ENCODE measurements around the gene HSD17B12. TPM values are rescaled to one million over a fixed set of nuclear protein-coding genes. Genes with fewer than 3 reads are reported as not detected.

The HSD17B12 gene
- total RNA-seq, 1 experiment from 2014 or later: 106 TPM

GRCh38 chr11:43842021-43842420 lies 161.5 kb downstream of the HSD17B12 start:
- Histone ChIP-seq H3K27ac (ENCODE audit: low read length) (no peak overlapping the region), H3K36me3 (ENCODE audit: control insufficient read depth, insufficient read depth, low read length) (no peaks in the 10 kb centered on the region), H3K27me3 (ENCODE audit: control insufficient read depth, insufficient read depth, low read length) (no peaks in the 10 kb centered on the region), H3K4me3 (ENCODE audit: low read depth in 2 of 2, low read length in 2 of 2) (no peak overlapping the region), H3K9me3 (ENCODE audit: control insufficient read depth, insufficient read depth, low read depth, low read length) (no peaks in the 10 kb centered on the region), H3K4me1 (ENCODE audit: control insufficient read depth, insufficient read depth, low read length) (no peaks in the 10 kb centered on the region)
- TF ChIP-seq REST (IDR thresholded peaks at IDR 0.05; ENCODE audit: insufficient read depth in 1 of 2, low read depth in 2 of 2, low read length in 1 of 2) (no peak), TCF7L2 (IDR thresholded peaks at IDR 0.05; ENCODE audit: low read depth, low read length) (no peak), CTCF (IDR thresholded peaks at IDR 0.05) (no peak), SIN3A (IDR thresholded peaks at IDR 0.05; ENCODE audit: borderline replicate concordance, insufficient read depth, low read depth, low read length) (no peak), POLR2AphosphoS5 (IDR thresholded peaks at IDR 0.05; ENCODE audit: low read depth, low read length) (no peak)
- POLR2A ChIA-PET: no interaction called here
- CTCF ChIA-PET: no interaction called here
- no peak for DNase-seq (ENCODE audit: low read depth, low spot score)
- intact Hi-C loops (cut with micrococcal nuclease; ENCODE audit: unreplicated experiment) (no loop called here), in situ Hi-C loops (cut with HindIII; ENCODE audit: low pct_unique_long_range_greater_than_20kb, low sequenced_read_pairs) (no loop called here)
- ATAC-seq: no peak
- BruUV-seq (replicated peaks): no TSS peak

GRCh38 chr11:43845816-43846215 lies 165.3 kb downstream of the HSD17B12 start:
- TF ChIP-seq SIN3A (IDR thresholded peaks at IDR 0.05; ENCODE audit: borderline replicate concordance, insufficient read depth, low read depth, low read length) (no peak), REST (IDR thresholded peaks at IDR 0.05; ENCODE audit: insufficient read depth in 1 of 2, low read depth in 2 of 2, low read length in 1 of 2) (no peak), CTCF (IDR thresholded peaks at IDR 0.05) (no peak), TCF7L2 (IDR thresholded peaks at IDR 0.05; ENCODE audit: low read depth, low read length) (no peak), POLR2AphosphoS5 (IDR thresholded peaks at IDR 0.05; ENCODE audit: low read depth, low read length) (no peak)
- Histone ChIP-seq H3K36me3 (ENCODE audit: control insufficient read depth, insufficient read depth, low read length) (no peaks in the 10 kb centered on the region), H3K4me1 (ENCODE audit: control insufficient read depth, insufficient read depth, low read length) (no peaks in the 10 kb centered on the region), H3K4me3 (ENCODE audit: low read depth in 2 of 2, low read length in 2 of 2) (no peak overlapping the region), H3K27me3 (ENCODE audit: control insufficient read depth, insufficient read depth, low read length) (no peaks in the 10 kb centered on the region), H3K27ac (ENCODE audit: low read length) (no peak overlapping the region), H3K9me3 (ENCODE audit: control insufficient read depth, insufficient read depth, low read depth, low read length) (no peaks in the 10 kb centered on the region)
- no TSS peak for BruUV-seq (replicated peaks)
- ChIA-PET POLR2A (no interaction called here), CTCF (no interaction called here)
- intact Hi-C loops (cut with micrococcal nuclease; ENCODE audit: unreplicated experiment): no loop called here
- ATAC-seq (no peak), DNase-seq (ENCODE audit: low read depth, low spot score) (no peak)
- in situ Hi-C loops (cut with HindIII; ENCODE audit: low pct_unique_long_range_greater_than_20kb, low sequenced_read_pairs): no loop called here

All from Panc1 (cell line).